ENCODE results near the gene VAMP7.

Gene VAMP7

DNA sequence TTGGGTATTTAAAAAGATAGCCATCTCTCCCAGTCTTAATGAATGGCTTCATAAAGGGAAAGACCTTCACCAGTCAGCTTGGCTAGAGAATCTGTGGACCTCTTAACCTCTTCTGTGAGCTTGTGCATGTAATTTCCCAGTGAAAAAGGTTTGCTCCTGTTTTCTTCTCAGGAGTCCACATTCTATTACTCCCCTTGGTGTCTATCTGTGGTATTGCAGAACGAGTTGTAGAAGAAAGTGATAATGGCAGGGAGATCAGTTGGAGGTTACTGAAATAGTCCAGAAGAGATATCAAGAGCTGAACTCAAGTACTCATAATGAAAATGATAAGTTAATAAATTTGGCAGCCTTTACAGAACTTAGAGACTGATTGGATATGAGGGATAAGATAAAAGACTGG is 16.5 kb upstream of the VAMP7 start:
- Histone ChIP-seq H3K4me3 (ENCODE audit: low read length) (no peak overlapping the region), H3K4me1 (ENCODE audit: control insufficient read depth, low read length) (no peaks in the 10 kb centered on the region), H3K9me3 (ENCODE audit: control insufficient read depth, insufficient read depth, low read length) (peaks cover 3% of the 10 kb centered on the region; the same call in 1 of the 2 replicates), H3K79me2 (ENCODE audit: control insufficient read depth, low read length) (no peaks in the 10 kb centered on the region), H3F3A (ENCODE audit: control insufficient read depth, insufficient read depth) (no peaks in the 10 kb centered on the region), H3K27ac (ENCODE audit: low read depth, low read length) (no peak overlapping the region), H3K36me3 (ENCODE audit: control insufficient read depth, low read length) (no peaks in the 10 kb centered on the region), H3K4me2 (ENCODE audit: low read length) (no peak overlapping the region), H3K9me2 (replicated peaks; ENCODE audit: control insufficient read depth, low read length) (no peaks in the 10 kb centered on the region), H3K27me3 (ENCODE audit: control insufficient read depth, low read length) (no peaks in the 10 kb centered on the region), H4K20me1 (ENCODE audit: control insufficient read depth, insufficient read depth, low read depth, low read length) (no peaks in the 10 kb centered on the region)
- TF ChIP-seq, protein P1, sequence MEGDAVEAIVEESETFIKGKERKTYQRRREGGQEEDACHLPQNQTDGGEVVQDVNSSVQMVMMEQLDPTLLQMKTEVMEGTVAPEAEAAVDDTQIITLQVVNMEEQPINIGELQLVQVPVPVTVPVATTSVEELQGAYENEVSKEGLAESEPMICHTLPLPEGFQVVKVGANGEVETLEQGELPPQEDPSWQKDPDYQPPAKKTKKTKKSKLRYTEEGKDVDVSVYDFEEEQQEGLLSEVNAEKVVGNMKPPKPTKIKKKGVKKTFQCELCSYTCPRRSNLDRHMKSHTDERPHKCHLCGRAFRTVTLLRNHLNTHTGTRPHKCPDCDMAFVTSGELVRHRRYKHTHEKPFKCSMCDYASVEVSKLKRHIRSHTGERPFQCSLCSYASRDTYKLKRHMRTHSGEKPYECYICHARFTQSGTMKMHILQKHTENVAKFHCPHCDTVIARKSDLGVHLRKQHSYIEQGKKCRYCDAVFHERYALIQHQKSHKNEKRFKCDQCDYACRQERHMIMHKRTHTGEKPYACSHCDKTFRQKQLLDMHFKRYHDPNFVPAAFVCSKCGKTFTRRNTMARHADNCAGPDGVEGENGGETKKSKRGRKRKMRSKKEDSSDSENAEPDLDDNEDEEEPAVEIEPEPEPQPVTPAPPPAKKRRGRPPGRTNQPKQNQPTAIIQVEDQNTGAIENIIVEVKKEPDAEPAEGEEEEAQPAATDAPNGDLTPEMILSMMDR (IDR thresholded peaks at IDR 0.05; ENCODE audit: low read depth, low read length, poor library complexity, severe bottlenecking), result peak; percentile 23
- no peak for TF ChIP-seq EZH2phosphoT487 (IDR thresholded peaks at IDR 0.05; ENCODE audit: borderline replicate concordance, low read length)

- no peak overlapping the region for H3K27ac ChIP-seq (ENCODE audit: low read depth, low read length)
- no peaks in the 10 kb centered on the region for H3K79me2 ChIP-seq (ENCODE audit: control insufficient read depth, low read length)
- no peaks in the 10 kb centered on the region for H4K20me1 ChIP-seq (ENCODE audit: control insufficient read depth, insufficient read depth, low read depth, low read length)
- H3K9me2 ChIP-seq (replicated peaks; ENCODE audit: control insufficient read depth, low read length), result no peaks in the 10 kb centered on the region
- no peak for TF ChIP-seq EZH2phosphoT487 (IDR thresholded peaks at IDR 0.05; ENCODE audit: borderline replicate concordance, low read length)
- TF ChIP-seq, protein P1 (IDR thresholded peaks at IDR 0.05; ENCODE audit: low read depth, low read length, poor library complexity, severe bottlenecking), result no peak
- no peaks in the 10 kb centered on the region for H3K36me3 ChIP-seq (ENCODE audit: control insufficient read depth, low read length)
- H3K4me2 ChIP-seq (ENCODE audit: low read length), result no peak overlapping the region
- no peak overlapping the region for H3K4me3 ChIP-seq (ENCODE audit: low read length)
- no peaks in the 10 kb centered on the region for H3F3A ChIP-seq (ENCODE audit: control insufficient read depth, insufficient read depth)
- H3K9me3 ChIP-seq (ENCODE audit: control insufficient read depth, insufficient read depth, low read length), result peaks cover 3% of the 10 kb centered on the region; the same call in 1 of the 2 replicates
- H3K27me3 ChIP-seq (ENCODE audit: control insufficient read depth, low read length), result no peaks in the 10 kb centered on the region
- H3K4me1 ChIP-seq (ENCODE audit: control insufficient read depth, low read length), result no peaks in the 10 kb centered on the region
Measured at GRCh38 chrX:155865193-155865592, 16.0 kb upstream of the VAMP7 start.

DNA sequence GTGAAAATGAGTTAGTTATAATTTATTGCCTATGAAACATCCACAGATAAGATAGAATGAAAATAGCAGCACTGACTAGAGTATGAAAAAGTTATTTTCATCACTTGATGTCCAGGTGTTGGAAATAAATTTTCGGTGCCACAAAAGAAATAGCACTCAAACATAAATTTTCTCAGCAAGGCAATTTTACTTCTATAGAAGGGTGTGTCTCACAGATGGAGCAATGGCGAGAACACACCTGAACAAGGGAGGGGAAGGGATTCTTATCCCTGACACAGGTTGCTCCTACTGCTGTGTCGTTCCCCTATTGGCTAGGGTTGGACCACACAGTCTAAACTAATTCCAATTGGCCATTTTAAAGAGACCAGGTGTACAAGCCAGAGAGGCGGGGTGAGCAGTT is 13.3 kb upstream of the VAMP7 start:
- Histone ChIP-seq H3K27me3 (ENCODE audit: control insufficient read depth, low read length) (no peaks in the 10 kb centered on the region), H3K9me3 (ENCODE audit: control insufficient read depth, insufficient read depth, low read length) (peaks cover 3% of the 10 kb centered on the region; the same call in 1 of the 2 replicates), H3K4me2 (ENCODE audit: low read length) (no peak overlapping the region), H3K4me3 (ENCODE audit: low read length) (no peak overlapping the region), H3F3A (ENCODE audit: control insufficient read depth, insufficient read depth) (no peaks in the 10 kb centered on the region), H3K4me1 (ENCODE audit: control insufficient read depth, low read length) (peaks cover 17% of the 10 kb centered on the region), H3K9me2 (replicated peaks; ENCODE audit: control insufficient read depth, low read length) (no peaks in the 10 kb centered on the region), H3K79me2 (ENCODE audit: control insufficient read depth, low read length) (no peaks in the 10 kb centered on the region), H3K36me3 (ENCODE audit: control insufficient read depth, low read length) (no peaks in the 10 kb centered on the region), H4K20me1 (ENCODE audit: control insufficient read depth, insufficient read depth, low read depth, low read length) (no peaks in the 10 kb centered on the region), H3K27ac (ENCODE audit: low read depth, low read length) (no peak overlapping the region)
- TF ChIP-seq, protein P1 (IDR thresholded peaks at IDR 0.05; ENCODE audit: low read depth, low read length, poor library complexity, severe bottlenecking), result no peak
- TF ChIP-seq EZH2phosphoT487 (IDR thresholded peaks at IDR 0.05; ENCODE audit: borderline replicate concordance, low read length), result no peak

All from DOHH2 (cell line).